ENCODE data around the gene SERPINA12. TPM values are rescaled to one million over a fixed set of nuclear protein-coding genes. Genes with fewer than 3 reads are reported as not detected.
A peak's percentile ranks its signal among the peaks of the same experiment; 100 is the strongest.

Gene SERPINA12
- total and polyA plus RNA-seq, 2 experiments from 2014 or later = not detected

DNA sequence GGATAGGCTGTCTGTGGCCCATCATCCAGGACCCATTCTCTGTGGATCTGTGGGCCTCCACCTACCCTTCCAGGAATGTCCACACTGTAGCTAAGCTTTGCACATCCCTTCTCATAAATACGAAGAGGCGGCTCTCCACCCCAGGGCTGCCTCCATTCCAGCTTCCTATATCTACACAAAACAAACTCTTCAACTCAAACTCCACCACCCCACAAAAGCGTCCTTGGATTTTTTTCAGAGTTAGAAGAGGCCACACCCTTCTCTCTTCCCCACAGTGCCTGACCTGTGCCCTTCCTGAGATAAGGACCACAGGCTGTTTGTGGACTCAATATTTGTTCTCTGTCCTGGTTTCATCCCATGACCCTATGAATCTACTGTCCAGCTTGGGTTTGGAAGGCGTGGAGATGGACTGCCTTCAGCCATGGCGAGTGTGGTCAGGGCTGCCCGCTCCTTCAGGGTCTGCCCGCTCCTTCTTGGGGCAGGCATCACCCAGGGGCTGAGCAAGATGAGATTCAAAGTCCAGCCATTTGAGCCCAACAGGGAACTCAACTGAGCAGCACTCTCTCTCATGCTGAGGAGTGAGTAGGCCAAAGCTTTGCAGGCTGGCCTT lies 13.0 kb upstream of the SERPINA12 start (continued):
- TF ChIP-seq, protein P1, sequence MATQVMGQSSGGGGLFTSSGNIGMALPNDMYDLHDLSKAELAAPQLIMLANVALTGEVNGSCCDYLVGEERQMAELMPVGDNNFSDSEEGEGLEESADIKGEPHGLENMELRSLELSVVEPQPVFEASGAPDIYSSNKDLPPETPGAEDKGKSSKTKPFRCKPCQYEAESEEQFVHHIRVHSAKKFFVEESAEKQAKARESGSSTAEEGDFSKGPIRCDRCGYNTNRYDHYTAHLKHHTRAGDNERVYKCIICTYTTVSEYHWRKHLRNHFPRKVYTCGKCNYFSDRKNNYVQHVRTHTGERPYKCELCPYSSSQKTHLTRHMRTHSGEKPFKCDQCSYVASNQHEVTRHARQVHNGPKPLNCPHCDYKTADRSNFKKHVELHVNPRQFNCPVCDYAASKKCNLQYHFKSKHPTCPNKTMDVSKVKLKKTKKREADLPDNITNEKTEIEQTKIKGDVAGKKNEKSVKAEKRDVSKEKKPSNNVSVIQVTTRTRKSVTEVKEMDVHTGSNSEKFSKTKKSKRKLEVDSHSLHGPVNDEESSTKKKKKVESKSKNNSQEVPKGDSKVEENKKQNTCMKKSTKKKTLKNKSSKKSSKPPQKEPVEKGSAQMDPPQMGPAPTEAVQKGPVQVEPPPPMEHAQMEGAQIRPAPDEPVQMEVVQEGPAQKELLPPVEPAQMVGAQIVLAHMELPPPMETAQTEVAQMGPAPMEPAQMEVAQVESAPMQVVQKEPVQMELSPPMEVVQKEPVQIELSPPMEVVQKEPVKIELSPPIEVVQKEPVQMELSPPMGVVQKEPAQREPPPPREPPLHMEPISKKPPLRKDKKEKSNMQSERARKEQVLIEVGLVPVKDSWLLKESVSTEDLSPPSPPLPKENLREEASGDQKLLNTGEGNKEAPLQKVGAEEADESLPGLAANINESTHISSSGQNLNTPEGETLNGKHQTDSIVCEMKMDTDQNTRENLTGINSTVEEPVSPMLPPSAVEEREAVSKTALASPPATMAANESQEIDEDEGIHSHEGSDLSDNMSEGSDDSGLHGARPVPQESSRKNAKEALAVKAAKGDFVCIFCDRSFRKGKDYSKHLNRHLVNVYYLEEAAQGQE (IDR thresholded peaks at IDR 0.05; ENCODE audit: unreplicated experiment) = no peak
- TF ChIP-seq JUNB (IDR thresholded peaks at IDR 0.05; ENCODE audit: unreplicated experiment) (no peak), CREB1 (CRISPR knock-in tag; IDR thresholded peaks at IDR 0.05; ENCODE audit: low read depth) (no peak), STAT1 (IDR thresholded peaks at IDR 0.05; ENCODE audit: unreplicated experiment) (no peak), ZNF331 (CRISPR knock-in tag; IDR thresholded peaks at IDR 0.05; ENCODE audit: low read depth) (no peak), POLR2AphosphoS5 (IDR thresholded peaks at IDR 0.05; ENCODE audit: low read depth) (no peak), EZH2phosphoT487 (IDR thresholded peaks at IDR 0.05; ENCODE audit: unreplicated experiment) (no peak), ZNF114 (CRISPR knock-in tag; IDR thresholded peaks at IDR 0.05) (no peak)

DNA sequence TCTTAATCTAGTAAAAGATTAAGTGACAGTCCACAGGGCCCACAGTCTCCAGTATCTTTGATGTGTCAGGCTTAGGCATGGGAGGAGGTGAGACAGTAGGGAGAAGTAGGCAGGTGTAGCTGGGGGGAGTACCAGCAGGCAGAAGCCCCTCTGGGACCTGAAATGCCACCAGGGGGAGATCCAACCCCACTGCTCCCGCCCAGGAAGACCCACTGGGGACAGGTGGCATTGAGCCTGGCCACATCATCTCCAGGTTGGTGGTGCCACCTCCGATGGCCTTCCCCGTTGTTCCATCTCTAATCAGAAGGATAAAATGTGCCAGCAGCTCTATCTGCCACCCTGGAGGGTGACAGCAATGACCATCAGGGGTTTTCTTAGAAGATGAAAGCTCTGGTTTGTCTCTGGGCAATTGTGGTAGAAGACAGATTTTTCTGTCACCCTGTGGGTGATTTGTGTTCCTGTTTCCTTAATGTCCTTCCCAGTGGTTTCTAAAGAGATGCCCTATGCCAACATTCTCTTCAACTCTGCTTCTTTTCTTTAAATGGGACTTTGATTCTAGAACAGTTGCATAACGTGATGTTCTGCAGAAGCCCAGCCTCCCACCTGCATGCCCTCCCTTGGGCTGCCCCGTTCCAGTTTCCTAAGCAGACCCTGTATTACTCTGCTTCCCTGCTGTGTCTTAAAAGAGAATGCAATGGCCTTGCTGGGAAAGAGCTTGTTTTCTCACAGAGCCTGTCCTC lies 12.3 kb upstream of the SERPINA12 start:
- Mint-ChIP-seq H3K4me1 (peaks cover 12% of the 10 kb centered on the region), H3K27me3 (ENCODE audit: insufficient read depth, low read depth, poor library complexity) (peaks cover 6% of the 10 kb centered on the region), H3K27ac (no peak overlapping the region), H3K36me3 (ENCODE audit: low read depth) (peaks cover 15% of the 10 kb centered on the region), H3K9me3 (peaks cover 13% of the 10 kb centered on the region), H3K4me3 (no peak overlapping the region)
- H4K20me1 ChIP-seq (replicated peaks; ENCODE audit: insufficient read depth) = no peaks in the 10 kb centered on the region
- no peaks in the 10 kb centered on the region for H3F3A ChIP-seq (replicated peaks; ENCODE audit: low read depth)
- ATAC-seq (no peak), DNase-seq (ENCODE audit: low spot score) (no peak)
- H3K9me2 ChIP-seq (ENCODE audit: insufficient read depth) = peaks cover 9% of the 10 kb centered on the region
- H3K27ac ChIP-seq (ENCODE audit: low read depth) = no peak overlapping the region
- H3K4me2 ChIP-seq = no peak overlapping the region
- H3K4me3 ChIP-seq = no peak overlapping the region
- H3K36me3 ChIP-seq (ENCODE audit: insufficient read depth) = no peaks in the 10 kb centered on the region
- no peak overlapping the region for H2AFZ ChIP-seq
- no peaks in the 10 kb centered on the region for H3K27me3 ChIP-seq (ENCODE audit: insufficient read depth)
- H3K4me1 ChIP-seq (ENCODE audit: insufficient read depth) = no peaks in the 10 kb centered on the region; the same call in 1 of the 2 replicates
- H3K79me2 ChIP-seq (replicated peaks; ENCODE audit: insufficient read depth) = no peaks in the 10 kb centered on the region
- TF ChIP-seq, protein P2, sequence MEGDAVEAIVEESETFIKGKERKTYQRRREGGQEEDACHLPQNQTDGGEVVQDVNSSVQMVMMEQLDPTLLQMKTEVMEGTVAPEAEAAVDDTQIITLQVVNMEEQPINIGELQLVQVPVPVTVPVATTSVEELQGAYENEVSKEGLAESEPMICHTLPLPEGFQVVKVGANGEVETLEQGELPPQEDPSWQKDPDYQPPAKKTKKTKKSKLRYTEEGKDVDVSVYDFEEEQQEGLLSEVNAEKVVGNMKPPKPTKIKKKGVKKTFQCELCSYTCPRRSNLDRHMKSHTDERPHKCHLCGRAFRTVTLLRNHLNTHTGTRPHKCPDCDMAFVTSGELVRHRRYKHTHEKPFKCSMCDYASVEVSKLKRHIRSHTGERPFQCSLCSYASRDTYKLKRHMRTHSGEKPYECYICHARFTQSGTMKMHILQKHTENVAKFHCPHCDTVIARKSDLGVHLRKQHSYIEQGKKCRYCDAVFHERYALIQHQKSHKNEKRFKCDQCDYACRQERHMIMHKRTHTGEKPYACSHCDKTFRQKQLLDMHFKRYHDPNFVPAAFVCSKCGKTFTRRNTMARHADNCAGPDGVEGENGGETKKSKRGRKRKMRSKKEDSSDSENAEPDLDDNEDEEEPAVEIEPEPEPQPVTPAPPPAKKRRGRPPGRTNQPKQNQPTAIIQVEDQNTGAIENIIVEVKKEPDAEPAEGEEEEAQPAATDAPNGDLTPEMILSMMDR (conservative IDR thresholded peaks at IDR 0.05; ENCODE audit: low read depth in 2 of 2) = peak in 1 of 2 experiments; percentile 36; a peak in 2 of 4 replicates
- TF ChIP-seq, protein P3, sequence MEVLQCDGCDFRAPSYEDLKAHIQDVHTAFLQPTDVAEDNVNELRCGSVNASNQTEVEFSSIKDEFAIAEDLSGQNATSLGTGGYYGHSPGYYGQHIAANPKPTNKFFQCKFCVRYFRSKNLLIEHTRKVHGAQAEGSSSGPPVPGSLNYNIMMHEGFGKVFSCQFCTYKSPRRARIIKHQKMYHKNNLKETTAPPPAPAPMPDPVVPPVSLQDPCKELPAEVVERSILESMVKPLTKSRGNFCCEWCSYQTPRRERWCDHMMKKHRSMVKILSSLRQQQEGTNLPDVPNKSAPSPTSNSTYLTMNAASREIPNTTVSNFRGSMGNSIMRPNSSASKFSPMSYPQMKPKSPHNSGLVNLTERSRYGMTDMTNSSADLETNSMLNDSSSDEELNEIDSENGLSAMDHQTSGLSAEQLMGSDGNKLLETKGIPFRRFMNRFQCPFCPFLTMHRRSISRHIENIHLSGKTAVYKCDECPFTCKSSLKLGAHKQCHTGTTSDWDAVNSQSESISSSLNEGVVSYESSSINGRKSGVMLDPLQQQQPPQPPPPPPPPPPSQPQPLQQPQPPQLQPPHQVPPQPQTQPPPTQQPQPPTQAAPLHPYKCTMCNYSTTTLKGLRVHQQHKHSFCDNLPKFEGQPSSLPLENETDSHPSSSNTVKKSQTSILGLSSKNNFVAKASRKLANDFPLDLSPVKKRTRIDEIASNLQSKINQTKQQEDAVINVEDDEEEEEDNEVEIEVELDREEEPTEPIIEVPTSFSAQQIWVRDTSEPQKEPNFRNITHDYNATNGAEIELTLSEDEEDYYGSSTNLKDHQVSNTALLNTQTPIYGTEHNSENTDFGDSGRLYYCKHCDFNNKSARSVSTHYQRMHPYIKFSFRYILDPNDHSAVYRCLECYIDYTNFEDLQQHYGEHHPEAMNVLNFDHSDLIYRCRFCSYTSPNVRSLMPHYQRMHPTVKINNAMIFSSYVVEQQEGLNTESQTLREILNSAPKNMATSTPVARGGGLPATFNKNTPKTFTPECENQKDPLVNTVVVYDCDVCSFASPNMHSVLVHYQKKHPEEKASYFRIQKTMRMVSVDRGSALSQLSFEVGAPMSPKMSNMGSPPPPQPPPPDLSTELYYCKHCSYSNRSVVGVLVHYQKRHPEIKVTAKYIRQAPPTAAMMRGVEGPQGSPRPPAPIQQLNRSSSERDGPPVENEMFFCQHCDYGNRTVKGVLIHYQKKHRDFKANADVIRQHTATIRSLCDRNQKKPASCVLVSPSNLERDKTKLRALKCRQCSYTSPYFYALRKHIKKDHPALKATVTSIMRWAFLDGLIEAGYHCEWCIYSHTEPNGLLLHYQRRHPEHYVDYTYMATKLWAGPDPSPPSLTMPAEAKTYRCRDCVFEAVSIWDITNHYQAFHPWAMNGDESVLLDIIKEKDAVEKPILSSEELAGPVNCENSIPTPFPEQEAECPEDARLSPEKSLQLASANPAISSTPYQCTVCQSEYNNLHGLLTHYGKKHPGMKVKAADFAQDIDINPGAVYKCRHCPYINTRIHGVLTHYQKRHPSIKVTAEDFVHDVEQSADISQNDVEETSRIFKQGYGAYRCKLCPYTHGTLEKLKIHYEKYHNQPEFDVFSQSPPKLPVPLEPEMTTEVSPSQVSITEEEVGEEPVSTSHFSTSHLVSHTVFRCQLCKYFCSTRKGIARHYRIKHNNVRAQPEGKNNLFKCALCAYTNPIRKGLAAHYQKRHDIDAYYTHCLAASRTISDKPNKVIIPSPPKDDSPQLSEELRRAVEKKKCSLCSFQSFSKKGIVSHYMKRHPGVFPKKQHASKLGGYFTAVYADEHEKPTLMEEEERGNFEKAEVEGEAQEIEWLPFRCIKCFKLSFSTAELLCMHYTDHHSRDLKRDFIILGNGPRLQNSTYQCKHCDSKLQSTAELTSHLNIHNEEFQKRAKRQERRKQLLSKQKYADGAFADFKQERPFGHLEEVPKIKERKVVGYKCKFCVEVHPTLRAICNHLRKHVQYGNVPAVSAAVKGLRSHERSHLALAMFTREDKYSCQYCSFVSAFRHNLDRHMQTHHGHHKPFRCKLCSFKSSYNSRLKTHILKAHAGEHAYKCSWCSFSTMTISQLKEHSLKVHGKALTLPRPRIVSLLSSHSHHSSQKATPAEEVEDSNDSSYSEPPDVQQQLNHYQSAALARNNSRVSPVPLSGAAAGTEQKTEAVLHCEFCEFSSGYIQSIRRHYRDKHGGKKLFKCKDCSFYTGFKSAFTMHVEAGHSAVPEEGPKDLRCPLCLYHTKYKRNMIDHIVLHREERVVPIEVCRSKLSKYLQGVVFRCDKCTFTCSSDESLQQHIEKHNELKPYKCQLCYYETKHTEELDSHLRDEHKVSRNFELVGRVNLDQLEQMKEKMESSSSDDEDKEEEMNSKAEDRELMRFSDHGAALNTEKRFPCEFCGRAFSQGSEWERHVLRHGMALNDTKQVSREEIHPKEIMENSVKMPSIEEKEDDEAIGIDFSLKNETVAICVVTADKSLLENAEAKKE (CRISPR knock-in tag; IDR thresholded peaks at IDR 0.05) = no peak
